ENCODE measurements around the gene FOXB1. TPM values are rescaled to one million over a fixed set of nuclear protein-coding genes. Genes with fewer than 3 reads are reported as not detected.

FOXB1 gene
- total and polyA plus RNA-seq, 2 experiments from 2014 or later, result 4.7 to 6.7 TPM

DNA sequence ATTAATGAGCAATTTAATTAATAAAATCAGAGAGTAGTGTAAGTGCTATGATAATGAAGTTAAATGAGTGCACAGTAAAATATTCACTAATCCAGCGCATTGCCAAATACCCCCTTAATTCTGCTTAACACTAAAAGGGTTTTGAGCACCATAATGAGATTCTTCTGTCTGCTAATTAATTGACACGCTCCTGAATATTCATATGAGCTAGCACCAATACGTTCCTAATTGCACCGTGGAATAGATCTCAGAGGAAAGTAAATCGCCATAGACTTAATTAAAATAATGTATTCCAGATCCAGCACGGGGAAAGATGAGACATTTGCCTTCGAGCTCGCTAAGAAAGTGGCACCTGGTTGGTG is 9.6 kb upstream of the FOXB1 start:
- Histone ChIP-seq H2AFZ (no peak overlapping the region), H3K27me3 (ENCODE audit: insufficient read depth) (peaks cover 28% of the 10 kb centered on the region), H3K79me2 (replicated peaks; ENCODE audit: insufficient read depth) (no peaks in the 10 kb centered on the region), H3K9me2 (ENCODE audit: insufficient read depth) (no peaks in the 10 kb centered on the region), H3K4me2 (peak overlapping the region; percentile 94), H3K36me3 (ENCODE audit: insufficient read depth) (no peaks in the 10 kb centered on the region), H3K27ac (ENCODE audit: low read depth) (no peak overlapping the region), H4K20me1 (replicated peaks; ENCODE audit: insufficient read depth) (no peaks in the 10 kb centered on the region), H3F3A (replicated peaks; ENCODE audit: low read depth) (peaks cover 15% of the 10 kb centered on the region), H3K4me3 (peak overlapping the region; percentile 82), H3K4me1 (ENCODE audit: insufficient read depth) (peaks cover 49% of the 10 kb centered on the region)
- no peak overlapping the region; the same call in 1 of the 2 replicates for H3K27ac Mint-ChIP-seq
- H3K4me3 Mint-ChIP-seq, result peak overlapping the region; percentile 79
- TF ChIP-seq, protein P1, sequence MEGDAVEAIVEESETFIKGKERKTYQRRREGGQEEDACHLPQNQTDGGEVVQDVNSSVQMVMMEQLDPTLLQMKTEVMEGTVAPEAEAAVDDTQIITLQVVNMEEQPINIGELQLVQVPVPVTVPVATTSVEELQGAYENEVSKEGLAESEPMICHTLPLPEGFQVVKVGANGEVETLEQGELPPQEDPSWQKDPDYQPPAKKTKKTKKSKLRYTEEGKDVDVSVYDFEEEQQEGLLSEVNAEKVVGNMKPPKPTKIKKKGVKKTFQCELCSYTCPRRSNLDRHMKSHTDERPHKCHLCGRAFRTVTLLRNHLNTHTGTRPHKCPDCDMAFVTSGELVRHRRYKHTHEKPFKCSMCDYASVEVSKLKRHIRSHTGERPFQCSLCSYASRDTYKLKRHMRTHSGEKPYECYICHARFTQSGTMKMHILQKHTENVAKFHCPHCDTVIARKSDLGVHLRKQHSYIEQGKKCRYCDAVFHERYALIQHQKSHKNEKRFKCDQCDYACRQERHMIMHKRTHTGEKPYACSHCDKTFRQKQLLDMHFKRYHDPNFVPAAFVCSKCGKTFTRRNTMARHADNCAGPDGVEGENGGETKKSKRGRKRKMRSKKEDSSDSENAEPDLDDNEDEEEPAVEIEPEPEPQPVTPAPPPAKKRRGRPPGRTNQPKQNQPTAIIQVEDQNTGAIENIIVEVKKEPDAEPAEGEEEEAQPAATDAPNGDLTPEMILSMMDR (conservative IDR thresholded peaks at IDR 0.05; ENCODE audit: low read depth in 2 of 2), result no peak
- TF ChIP-seq NANOG (IDR thresholded peaks at IDR 0.05; ENCODE audit: borderline replicate concordance) (no peak), EZH2 (IDR thresholded peaks at IDR 0.05; ENCODE audit: low read depth, unreplicated experiment) (peak; percentile 37)
- TF ChIP-seq, protein P2, sequence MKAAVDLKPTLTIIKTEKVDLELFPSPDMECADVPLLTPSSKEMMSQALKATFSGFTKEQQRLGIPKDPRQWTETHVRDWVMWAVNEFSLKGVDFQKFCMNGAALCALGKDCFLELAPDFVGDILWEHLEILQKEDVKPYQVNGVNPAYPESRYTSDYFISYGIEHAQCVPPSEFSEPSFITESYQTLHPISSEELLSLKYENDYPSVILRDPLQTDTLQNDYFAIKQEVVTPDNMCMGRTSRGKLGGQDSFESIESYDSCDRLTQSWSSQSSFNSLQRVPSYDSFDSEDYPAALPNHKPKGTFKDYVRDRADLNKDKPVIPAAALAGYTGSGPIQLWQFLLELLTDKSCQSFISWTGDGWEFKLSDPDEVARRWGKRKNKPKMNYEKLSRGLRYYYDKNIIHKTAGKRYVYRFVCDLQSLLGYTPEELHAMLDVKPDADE (IDR thresholded peaks at IDR 0.05), result no peak
- no peaks in the 10 kb centered on the region for H3K36me3 Mint-ChIP-seq (ENCODE audit: low read depth)
- H3K9me3 Mint-ChIP-seq, result no peaks in the 10 kb centered on the region
- H3K4me1 Mint-ChIP-seq, result peaks cover 52% of the 10 kb centered on the region
- peaks cover 43% of the 10 kb centered on the region for H3K27me3 Mint-ChIP-seq (ENCODE audit: insufficient read depth, low read depth, poor library complexity)
- DNase-seq (ENCODE audit: low spot score) (no peak), ATAC-seq (no peak)

DNA sequence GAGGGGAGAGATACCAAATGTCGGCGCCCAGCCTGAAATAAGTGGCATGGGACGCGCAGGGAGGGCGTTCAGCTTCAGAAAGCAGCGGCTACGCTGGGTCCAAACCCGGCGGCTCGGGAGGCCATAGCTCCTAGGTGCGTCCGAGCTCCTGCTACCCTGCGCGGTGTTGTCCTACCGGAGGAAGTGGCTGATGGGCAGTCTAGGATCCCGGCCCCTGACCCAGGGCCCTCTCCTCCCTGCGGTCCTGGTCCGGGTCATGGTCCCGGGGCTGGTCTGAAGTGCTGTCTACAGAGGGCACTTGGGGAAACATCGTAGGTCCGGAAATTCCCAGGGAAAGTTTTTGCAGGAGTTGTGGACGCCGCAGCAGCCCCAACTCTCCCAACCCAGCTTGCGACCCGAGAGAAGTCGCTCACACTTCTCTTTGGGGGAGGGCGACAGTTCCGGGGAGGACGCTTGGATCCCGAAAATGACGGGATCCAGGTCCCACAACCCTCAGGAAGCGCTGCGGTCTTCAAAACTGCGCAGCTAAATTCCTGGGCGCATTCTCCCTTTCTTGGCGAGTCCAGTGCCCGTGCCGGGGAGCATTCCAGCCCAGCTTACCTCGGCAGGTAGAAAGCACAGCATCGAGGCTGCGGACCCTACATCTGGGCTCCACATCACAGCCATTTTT is 9.1 kb upstream of the FOXB1 start:
- DNase-seq (ENCODE audit: low spot score) (peak; percentile 87), ATAC-seq (peak; percentile 18)
- Histone ChIP-seq H3K79me2 (replicated peaks; ENCODE audit: insufficient read depth) (no peaks in the 10 kb centered on the region), H3K36me3 (ENCODE audit: insufficient read depth) (no peaks in the 10 kb centered on the region), H3F3A (replicated peaks; ENCODE audit: low read depth) (peaks cover 16% of the 10 kb centered on the region), H3K27ac (ENCODE audit: low read depth) (peak overlapping the region; percentile 82), H3K4me1 (ENCODE audit: insufficient read depth) (peaks cover 49% of the 10 kb centered on the region), H4K20me1 (replicated peaks; ENCODE audit: insufficient read depth) (no peaks in the 10 kb centered on the region), H3K4me2 (peak overlapping the region; percentile 94), H3K4me3 (peak overlapping the region; percentile 82), H2AFZ (no peak overlapping the region), H3K9me2 (ENCODE audit: insufficient read depth) (no peaks in the 10 kb centered on the region), H3K27me3 (ENCODE audit: insufficient read depth) (peaks cover 33% of the 10 kb centered on the region)
- Mint-ChIP-seq H3K4me3 (peak overlapping the region; percentile 79), H3K4me1 (peaks cover 49% of the 10 kb centered on the region), H3K27me3 (ENCODE audit: insufficient read depth, low read depth, poor library complexity) (peaks cover 47% of the 10 kb centered on the region), H3K9me3 (no peaks in the 10 kb centered on the region), H3K27ac (no peak overlapping the region; the same call in 1 of the 2 replicates), H3K36me3 (ENCODE audit: low read depth) (no peaks in the 10 kb centered on the region)
- TF ChIP-seq EZH2 (IDR thresholded peaks at IDR 0.05; ENCODE audit: low read depth, unreplicated experiment) (peak; percentile 4), STAT1 (IDR thresholded peaks at IDR 0.05; ENCODE audit: unreplicated experiment) (no peak)
- TF ChIP-seq, protein P3, sequence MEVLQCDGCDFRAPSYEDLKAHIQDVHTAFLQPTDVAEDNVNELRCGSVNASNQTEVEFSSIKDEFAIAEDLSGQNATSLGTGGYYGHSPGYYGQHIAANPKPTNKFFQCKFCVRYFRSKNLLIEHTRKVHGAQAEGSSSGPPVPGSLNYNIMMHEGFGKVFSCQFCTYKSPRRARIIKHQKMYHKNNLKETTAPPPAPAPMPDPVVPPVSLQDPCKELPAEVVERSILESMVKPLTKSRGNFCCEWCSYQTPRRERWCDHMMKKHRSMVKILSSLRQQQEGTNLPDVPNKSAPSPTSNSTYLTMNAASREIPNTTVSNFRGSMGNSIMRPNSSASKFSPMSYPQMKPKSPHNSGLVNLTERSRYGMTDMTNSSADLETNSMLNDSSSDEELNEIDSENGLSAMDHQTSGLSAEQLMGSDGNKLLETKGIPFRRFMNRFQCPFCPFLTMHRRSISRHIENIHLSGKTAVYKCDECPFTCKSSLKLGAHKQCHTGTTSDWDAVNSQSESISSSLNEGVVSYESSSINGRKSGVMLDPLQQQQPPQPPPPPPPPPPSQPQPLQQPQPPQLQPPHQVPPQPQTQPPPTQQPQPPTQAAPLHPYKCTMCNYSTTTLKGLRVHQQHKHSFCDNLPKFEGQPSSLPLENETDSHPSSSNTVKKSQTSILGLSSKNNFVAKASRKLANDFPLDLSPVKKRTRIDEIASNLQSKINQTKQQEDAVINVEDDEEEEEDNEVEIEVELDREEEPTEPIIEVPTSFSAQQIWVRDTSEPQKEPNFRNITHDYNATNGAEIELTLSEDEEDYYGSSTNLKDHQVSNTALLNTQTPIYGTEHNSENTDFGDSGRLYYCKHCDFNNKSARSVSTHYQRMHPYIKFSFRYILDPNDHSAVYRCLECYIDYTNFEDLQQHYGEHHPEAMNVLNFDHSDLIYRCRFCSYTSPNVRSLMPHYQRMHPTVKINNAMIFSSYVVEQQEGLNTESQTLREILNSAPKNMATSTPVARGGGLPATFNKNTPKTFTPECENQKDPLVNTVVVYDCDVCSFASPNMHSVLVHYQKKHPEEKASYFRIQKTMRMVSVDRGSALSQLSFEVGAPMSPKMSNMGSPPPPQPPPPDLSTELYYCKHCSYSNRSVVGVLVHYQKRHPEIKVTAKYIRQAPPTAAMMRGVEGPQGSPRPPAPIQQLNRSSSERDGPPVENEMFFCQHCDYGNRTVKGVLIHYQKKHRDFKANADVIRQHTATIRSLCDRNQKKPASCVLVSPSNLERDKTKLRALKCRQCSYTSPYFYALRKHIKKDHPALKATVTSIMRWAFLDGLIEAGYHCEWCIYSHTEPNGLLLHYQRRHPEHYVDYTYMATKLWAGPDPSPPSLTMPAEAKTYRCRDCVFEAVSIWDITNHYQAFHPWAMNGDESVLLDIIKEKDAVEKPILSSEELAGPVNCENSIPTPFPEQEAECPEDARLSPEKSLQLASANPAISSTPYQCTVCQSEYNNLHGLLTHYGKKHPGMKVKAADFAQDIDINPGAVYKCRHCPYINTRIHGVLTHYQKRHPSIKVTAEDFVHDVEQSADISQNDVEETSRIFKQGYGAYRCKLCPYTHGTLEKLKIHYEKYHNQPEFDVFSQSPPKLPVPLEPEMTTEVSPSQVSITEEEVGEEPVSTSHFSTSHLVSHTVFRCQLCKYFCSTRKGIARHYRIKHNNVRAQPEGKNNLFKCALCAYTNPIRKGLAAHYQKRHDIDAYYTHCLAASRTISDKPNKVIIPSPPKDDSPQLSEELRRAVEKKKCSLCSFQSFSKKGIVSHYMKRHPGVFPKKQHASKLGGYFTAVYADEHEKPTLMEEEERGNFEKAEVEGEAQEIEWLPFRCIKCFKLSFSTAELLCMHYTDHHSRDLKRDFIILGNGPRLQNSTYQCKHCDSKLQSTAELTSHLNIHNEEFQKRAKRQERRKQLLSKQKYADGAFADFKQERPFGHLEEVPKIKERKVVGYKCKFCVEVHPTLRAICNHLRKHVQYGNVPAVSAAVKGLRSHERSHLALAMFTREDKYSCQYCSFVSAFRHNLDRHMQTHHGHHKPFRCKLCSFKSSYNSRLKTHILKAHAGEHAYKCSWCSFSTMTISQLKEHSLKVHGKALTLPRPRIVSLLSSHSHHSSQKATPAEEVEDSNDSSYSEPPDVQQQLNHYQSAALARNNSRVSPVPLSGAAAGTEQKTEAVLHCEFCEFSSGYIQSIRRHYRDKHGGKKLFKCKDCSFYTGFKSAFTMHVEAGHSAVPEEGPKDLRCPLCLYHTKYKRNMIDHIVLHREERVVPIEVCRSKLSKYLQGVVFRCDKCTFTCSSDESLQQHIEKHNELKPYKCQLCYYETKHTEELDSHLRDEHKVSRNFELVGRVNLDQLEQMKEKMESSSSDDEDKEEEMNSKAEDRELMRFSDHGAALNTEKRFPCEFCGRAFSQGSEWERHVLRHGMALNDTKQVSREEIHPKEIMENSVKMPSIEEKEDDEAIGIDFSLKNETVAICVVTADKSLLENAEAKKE (CRISPR knock-in tag; IDR thresholded peaks at IDR 0.05), result 0 out of 2 replicates have a peak, but pooled peaks have one; percentile 28
